ENCODE data around the gene GM2A. TPM values are rescaled to one million over a fixed set of nuclear protein-coding genes. Genes with fewer than 3 reads are reported as not detected.

The GM2A gene
- total and polyA plus RNA-seq, 2 of the 8 experiments (the other 6 are each of a cell fraction or from before 2014, with no cell fraction given): 18.5 to 32.2 TPM

GRCh38 chr5:151248651-151249050, 4.3 kb upstream of the GM2A start (continued):
- TF ChIP-seq FOSL1 (IDR thresholded peaks at IDR 0.05; ENCODE audit: insufficient read depth, low read depth, low read length) (no peak), SIN3A (conservative IDR thresholded peaks at IDR 0.05 in 1 of 2, IDR thresholded peaks at IDR 0.05 in 1 of 2; ENCODE audit: low read depth in 1 of 2, low read length in 2 of 2) (no peak), PHF8 (conservative IDR thresholded peaks at IDR 0.05; ENCODE audit: low read depth, low read length) (no peak)
